Type B pancreatic cell (in vitro differentiated cells): ENCODE results near the gene RER1. TPM values are rescaled to one million over a fixed set of nuclear protein-coding genes. Genes with fewer than 3 reads are reported as not detected.

ENCODE experiments used
- DNase-seq: peaks from one replicate; pipeline ENCODE4 v3.0.0; 2021; ENCODE audit warnings: mixed read lengths; ENCODE audit not compliant: unreplicated experiment; ENCODE audit errors: extremely low spot score
- H3K27ac Mint-ChIP-seq: 2 replicates; pipeline ENCODE4 v1.8.0; 2021; ENCODE audit warnings: mild to moderate bottlenecking, mixed read lengths
- H3K27me3 Mint-ChIP-seq: 2 replicates; pipeline ENCODE4 v1.8.0; 2021; ENCODE audit warnings: mixed read lengths
- H3K36me3 Mint-ChIP-seq: 2 replicates; pipeline ENCODE4 v1.8.0; 2021; ENCODE audit warnings: mixed read lengths
- H3K4me1 Mint-ChIP-seq: one replicate; pipeline ENCODE4 v1.8.0; 2021; ENCODE audit warnings: mixed read lengths; ENCODE audit not compliant: unreplicated experiment
- H3K4me3 Mint-ChIP-seq: 2 replicates; pipeline ENCODE4 v1.8.0; 2021; ENCODE audit warnings: mild to moderate bottlenecking, mixed read lengths
- H3K9me3 Mint-ChIP-seq: 2 replicates; pipeline ENCODE4 v1.8.0; 2021; ENCODE audit warnings: mixed read lengths
- CTCF ChIP-seq: fragments of 200-600 bp; sonication (generic); conservative IDR thresholded peaks from 2 replicates; pipeline ENCODE4 v1.5.0; 2021; ENCODE audit warnings: antibody characterized with exemption, mild to moderate bottlenecking
- total RNA-seq: library from RNA; stranded (reverse); gene quantifications from 2 replicates; pipeline ENCODE4 v1.2.1, GENCODE V29; 2021; ENCODE audit warnings: low replicate concordance

RER1 gene
- total RNA-seq, 1 donor from 2014 or later = 126 TPM

GRCh38 chr1:2405588-2406295, 14.1 kb downstream of the RER1 start:
- Mint-ChIP-seq H3K4me1 (no peaks in the 10 kb centered on the region), H3K36me3 (peaks cover 3% of the 10 kb centered on the region), H3K4me3 (no peak overlapping the region), H3K27ac (no peak overlapping the region), H3K9me3 (no peaks in the 10 kb centered on the region), H3K27me3 (no peaks in the 10 kb centered on the region)
- DNase-seq = no peak
- no peak for TF ChIP-seq CTCF

- DNase-seq = no peak
- H3K36me3 Mint-ChIP-seq = peaks cover 3% of the 10 kb centered on the region
- no peaks in the 10 kb centered on the region for H3K9me3 Mint-ChIP-seq
- no peak overlapping the region for H3K27ac Mint-ChIP-seq
- TF ChIP-seq CTCF = peak; percentile 39
- H3K27me3 Mint-ChIP-seq = no peaks in the 10 kb centered on the region
- H3K4me3 Mint-ChIP-seq = no peak overlapping the region
- H3K4me1 Mint-ChIP-seq = no peaks in the 10 kb centered on the region
Measured at GRCh38 chr1:2406451-2407041, 14.9 kb downstream of the RER1 start.

GRCh38 chr1:2407166-2407990, 15.7 kb downstream of the RER1 start:
- H3K36me3 Mint-ChIP-seq = peaks cover 3% of the 10 kb centered on the region
- no peaks in the 10 kb centered on the region for H3K27me3 Mint-ChIP-seq
- peak overlapping the region; percentile 55 for H3K27ac Mint-ChIP-seq
- no peak for TF ChIP-seq CTCF
- no peak overlapping the region for H3K4me3 Mint-ChIP-seq
- H3K4me1 Mint-ChIP-seq = no peaks in the 10 kb centered on the region
- no peak for DNase-seq
- no peaks in the 10 kb centered on the region for H3K9me3 Mint-ChIP-seq

DNA sequence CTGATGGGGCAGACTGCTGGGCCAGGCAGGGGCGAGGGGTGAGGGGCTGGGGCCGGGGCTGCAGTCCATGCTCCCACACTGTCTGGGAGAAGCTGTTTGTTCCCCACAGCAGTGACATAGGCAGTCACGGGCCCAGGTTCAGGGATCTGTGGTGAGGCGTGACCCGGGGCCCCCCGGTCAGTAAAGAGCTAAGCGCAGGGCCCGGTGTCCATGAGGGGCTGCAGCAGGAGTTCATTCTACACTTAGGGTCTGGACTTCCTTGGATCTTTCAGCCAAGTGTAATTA, 16.3 kb downstream of the RER1 start:
- Mint-ChIP-seq H3K4me1 (no peaks in the 10 kb centered on the region), H3K4me3 (no peak overlapping the region), H3K27ac (no peak overlapping the region), H3K36me3 (peaks cover under 1% of the 10 kb centered on the region), H3K9me3 (no peaks in the 10 kb centered on the region), H3K27me3 (no peaks in the 10 kb centered on the region)
- no peak for DNase-seq
- TF ChIP-seq CTCF = no peak

- no peaks in the 10 kb centered on the region for H3K36me3 Mint-ChIP-seq
- H3K4me3 Mint-ChIP-seq = no peak overlapping the region
- no peak overlapping the region for H3K27ac Mint-ChIP-seq
- no peaks in the 10 kb centered on the region for H3K27me3 Mint-ChIP-seq
- DNase-seq = no peak
- no peaks in the 10 kb centered on the region for H3K9me3 Mint-ChIP-seq
- H3K4me1 Mint-ChIP-seq = no peaks in the 10 kb centered on the region
- TF ChIP-seq CTCF = no peak
Measured at GRCh38 chr1:2408456-2408855, 16.8 kb downstream of the RER1 start.
